GM21423 (cell line): ENCODE data around the gene MYO7A.

ENCODE experiments used
- ATAC-seq: cut with Tn5 transposase; IDR thresholded peaks from one replicate; pipeline ENCODE4 v1.9.1; 2021; ENCODE audit warnings: mild to moderate bottlenecking, moderate library complexity; ENCODE audit not compliant: unreplicated experiment

MYO7A gene

DNA sequence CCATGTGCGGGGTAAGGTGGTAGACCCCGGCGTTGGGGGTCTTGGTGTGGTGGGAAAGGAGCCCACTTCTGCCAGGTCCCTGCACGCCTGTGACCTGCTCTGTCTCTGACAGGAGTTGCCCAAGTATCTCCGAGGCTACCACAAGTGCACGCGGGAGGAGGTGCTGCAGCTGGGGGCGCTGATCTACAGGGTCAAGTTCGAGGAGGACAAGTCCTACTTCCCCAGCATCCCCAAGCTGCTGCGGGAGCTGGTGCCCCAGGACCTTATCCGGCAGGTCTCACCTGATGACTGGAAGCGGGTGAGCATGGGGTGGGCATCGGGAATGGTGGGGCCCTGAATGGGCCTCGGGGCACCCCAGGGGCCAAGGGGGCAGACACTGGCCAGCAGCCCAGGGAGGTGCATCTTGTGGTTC is 83.0 kb downstream of the MYO7A start:
- ATAC-seq = no peak

DNA sequence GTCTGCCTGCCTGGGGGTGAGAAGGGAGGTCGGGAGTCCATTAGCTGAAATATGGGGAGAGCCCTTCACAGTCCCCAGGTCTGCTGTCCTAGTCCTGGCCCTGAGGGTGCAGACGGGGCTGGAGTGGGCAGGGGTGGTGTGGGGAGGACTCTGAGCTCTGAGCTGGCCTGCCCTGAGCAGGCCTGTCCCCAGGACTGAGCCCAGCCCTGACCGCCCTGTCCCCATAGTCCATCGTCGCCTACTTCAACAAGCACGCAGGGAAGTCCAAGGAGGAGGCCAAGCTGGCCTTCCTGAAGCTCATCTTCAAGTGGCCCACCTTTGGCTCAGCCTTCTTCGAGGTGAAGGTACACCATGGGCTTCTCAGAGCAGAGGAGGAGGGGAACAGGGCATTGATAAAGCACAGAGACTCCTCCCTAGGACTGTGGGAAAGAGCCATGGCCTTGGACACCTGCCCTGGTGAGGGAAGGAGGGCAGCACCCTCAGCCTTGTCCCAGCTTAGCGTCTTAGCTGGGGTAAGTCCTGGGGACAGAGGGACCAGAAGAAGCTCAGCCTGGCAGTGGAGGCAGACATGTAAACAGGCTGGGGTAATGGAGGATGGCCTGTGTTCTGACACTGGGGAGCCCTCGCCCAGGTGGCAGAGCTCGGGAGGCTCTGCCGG is 83.7 kb downstream of the MYO7A start:
- ATAC-seq = no peak

DNA sequence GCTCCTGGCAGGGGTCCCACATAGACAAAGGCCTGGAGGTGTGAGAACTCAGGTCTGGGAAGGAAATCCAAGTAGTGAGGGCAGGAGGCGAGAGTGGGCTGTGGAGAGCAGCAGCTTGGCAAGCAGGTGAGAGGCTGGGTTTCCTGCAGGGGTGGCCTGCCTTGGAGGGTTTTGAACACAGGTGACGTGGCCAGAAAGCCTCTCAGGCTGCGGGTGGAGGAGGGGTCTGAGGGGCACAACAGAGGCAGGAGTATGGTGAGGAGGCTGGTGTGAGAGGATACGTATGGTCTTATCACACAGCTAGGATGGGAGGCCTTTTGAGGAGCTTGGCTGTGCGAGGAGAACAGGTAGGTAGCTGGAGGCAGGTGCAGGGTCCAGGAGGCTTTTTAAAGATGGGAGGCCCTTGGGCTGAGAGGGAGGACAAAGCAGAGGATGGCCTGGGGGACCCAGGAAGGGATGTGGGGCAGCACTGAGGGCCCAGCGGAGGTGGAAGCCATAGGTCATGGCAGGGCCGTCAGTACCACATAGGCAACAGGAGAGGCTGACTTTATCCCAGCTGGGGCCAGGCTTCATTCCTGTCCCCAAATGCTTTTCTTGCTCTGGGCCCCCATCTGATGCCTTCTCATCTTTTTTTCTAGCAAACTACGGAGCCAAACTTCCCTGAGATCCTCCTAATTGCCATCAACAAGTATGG is 84.4 kb downstream of the MYO7A start:
- no peak for ATAC-seq

DNA sequence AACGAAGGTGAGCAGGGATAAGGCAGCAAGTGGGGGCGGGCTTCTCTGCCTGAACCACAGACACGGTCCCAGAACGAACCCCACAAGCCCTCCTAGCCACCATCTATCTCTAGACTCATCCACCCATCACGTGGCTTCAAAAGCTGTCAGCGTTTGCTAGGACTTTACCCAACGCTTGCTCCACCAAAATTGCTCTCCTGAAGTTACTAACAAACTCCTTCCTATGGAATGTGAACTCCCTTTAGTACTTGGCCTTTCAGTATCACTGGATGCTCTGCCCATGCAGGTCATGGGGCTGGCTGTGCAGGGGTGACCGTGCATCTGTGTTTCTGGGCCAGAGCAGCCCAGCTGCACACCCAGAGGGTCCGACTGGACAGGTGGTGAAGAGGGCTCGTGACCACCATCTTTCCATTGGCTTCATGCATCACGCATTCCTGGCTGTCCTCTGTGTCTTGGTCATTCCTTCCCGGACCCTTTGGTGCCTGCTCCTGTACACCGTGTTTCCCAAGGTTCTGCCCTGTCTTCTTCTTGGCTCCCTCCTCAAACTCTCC is 85.1 kb downstream of the MYO7A start:
- no peak for ATAC-seq

DNA sequence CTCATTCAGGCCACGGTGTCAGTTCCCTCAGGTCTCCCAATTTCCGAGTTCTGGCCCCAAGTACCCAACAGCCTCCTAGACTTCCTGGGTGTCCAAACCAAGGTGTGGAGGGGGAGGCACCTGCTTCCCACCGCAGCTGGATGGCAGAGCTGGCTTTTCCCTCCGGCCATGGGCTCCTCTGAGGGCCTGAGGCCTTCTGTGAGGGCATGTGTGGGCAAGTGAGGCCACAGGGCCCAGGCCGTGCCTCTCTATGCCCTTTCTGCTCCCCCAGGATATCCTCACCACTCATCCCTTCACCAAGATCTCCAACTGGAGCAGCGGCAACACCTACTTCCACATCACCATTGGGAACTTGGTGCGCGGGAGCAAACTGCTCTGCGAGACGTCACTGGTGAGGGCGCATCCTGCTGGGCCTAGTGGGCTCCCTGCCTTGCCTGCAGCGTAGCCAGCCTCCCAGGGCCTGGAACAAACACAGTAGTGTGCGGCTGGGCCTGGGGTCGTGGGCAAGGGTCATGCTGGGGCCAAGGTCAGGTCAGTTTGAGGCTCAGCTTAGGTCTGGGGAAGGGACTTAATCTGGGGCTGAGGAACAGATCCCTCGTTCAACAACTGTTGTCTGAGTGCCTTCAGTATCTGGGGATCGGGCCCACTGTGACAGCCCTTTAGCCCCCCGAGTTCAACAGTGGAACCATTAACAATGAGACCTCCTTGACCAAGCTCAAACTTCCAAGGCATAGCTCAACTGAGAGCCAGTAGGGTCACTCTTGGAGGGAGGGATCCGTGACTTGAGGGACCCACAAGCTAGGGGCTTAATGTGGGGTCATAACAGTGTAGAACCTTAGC is 85.8 kb downstream of the MYO7A start:
- ATAC-seq = no peak

DNA sequence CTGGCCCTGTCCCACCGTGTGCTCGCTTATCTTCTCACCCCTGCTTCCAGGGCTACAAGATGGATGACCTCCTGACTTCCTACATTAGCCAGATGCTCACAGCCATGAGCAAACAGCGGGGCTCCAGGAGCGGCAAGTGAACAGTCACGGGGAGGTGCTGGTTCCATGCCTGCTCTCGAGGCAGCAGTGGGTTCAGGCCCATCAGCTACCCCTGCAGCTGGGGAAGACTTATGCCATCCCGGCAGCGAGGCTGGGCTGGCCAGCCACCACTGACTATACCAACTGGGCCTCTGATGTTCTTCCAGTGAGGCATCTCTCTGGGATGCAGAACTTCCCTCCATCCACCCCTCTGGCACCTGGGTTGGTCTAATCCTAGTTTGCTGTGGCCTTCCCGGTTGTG is 86.5 kb downstream of the MYO7A start:
- no peak for ATAC-seq

DNA sequence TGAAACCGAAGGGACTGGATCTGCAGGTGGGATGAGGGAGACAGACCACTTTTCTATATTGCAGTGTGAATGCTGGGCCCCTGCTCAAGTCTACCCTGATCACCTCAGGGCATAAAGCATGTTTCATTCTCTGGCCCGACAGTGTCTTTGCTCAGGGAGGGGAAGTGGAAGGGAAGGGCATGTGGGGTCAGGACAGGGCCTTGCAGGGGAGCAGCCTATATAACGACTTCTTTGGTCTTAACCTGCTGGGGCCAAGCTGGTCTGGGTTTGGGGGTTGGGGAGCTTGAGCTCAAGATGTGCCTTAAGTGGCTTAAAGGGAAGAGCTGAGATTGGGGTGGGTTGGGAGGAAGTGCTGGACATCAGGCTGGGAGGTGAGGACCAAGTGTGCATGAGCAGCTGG is 87.1 kb downstream of the MYO7A start:
- ATAC-seq = no peak

DNA sequence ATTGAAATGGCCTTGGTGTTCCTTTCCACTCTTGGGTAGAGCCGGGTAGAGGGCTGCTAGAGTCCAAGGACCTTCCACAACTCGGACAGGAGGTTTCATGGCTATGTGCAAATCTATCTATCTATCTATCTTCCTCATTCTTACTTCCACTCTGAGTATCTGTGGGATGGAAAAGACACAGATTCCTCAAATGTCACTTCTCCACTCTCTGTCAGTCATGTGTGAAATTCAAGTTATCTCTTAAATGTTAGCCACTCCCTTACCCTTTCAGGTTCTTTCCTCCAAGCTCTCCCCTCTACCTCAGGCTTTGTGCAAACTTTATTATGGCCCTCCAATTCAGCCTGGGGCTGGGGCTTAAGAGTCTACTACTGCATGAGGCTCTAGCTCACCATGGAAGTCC is 89.1 kb downstream of the MYO7A start:
- ATAC-seq = no peak

DNA sequence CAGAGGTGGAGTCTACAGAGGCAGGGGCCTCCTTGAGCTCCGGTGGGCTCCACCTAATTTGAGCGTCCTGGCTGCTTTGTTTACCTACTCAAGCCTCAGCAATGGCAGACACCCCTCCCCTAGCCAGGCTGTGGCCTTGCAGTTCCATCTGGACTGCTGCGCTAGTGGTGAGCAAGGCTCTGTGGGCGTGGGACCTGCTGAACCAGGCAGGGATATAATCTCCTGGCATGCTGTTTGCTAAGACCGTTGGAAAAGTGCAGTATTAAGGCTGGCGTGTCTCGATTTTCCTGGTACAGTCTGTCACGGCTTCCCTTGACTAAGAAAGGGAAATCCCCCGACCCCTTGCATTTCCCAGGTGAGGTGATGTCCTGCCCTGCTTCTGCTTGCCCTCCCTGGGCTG is 95.8 kb downstream of the MYO7A start:
- ATAC-seq = no peak

DNA sequence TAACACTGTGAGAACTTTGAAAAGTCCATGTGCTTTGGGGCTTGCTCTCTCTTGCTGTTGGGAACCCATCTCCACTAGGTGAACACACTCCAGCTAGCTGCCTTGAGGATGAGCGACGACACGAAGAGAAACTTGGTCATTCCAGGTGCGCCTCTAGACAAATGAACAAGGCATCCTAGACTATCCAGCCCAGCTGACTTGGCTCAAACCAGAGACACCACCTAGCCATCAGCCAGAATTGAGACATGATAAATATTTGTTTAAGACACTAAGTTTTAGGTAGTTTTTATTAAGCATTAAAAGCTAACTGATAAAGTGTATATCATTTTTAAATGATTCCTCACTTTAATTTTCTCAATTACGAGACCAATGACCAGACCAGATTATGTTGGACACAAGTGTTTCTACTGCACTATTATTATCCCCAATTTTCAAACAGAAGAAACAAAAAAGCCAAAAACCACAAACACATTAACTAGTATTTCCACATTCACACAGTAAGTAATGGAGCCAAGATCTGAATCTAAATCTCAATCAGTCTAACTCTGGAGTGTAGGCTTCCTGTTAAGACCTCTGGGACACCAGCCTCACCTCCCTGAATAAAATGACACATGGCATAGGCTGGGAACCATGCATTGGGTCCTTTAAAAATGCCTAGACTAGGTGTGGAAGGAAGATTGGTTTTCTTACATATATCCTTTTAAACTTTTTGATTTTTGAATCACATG is 103.0 kb downstream of the MYO7A start:
- no peak for ATAC-seq

DNA sequence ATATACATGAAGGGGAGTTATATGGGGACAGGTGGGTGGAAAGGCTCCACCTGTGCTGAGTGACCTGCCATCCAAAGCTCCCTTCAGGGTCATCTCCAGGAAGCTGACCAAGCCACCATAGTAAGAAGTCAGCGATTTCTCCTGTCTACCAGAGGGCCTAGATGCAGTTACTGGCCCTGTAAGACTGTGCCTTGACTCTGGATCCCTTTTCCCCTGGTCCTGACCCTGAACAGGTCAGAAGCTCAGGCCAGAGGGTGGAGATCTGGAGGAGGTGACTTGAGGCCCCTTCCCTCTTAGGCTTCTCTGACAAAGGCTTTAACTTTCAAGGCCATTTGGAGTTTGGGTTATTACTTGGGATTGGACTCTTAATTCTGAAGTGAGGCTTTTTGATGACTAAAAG is 103.8 kb downstream of the MYO7A start:
- no peak for ATAC-seq

DNA sequence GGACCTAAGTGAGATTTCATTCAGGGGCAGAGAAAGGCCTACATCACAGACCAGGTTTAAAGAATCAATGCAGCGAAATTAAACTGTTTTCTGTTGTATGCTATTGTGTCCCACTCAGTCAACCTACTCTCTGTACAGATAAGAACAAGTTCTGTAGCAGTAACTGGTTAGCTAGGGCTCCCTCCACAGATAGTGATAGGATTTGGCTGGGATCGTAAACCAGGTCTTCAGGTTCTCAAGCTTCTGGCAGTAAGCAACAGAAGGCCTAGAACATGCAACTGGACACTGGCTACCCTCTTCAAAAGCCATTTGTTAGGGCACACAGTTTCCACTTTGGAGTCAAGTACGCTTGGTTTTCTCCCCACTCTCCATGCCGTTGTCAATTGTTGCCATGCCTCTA is 104.2 kb downstream of the MYO7A start:
- no peak for ATAC-seq

DNA sequence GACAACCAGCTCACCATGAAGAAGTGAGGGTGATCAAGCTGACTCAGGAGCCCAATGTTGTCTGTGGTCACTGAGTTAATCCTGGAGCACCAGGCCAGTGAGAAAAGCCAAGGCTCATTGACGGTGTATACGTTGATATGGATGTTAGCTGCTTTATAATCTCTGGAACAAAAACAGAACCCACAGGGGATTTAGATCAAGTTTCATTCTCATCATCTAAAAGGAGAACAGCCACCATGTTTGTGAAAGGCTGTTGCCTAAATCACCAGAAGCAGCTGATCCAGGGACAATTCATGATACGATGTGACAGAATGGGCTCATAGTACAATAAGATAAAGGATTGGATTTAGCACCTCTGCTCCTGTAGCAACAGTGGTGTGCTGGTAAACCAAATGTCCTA is 105.0 kb downstream of the MYO7A start:
- ATAC-seq = no peak

DNA sequence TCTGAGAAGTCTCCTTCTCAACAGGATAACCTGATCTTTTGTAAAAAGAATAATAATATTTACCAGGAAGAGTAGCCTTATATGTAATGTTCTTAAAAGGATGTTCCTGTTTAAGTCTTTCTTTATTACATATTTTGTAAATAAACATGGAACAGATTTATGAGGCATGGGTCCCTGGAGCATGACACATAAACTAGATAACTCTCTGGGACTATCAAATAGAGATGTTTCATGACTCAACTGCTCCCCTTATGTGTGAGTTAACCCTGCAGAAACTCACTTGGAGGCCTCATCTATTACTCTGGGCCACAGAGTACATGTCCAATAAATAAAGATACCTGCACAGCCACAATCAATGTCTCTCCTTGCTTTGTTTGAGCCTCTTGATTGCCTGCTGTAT is 108.9 kb downstream of the MYO7A start:
- no peak for ATAC-seq

DNA sequence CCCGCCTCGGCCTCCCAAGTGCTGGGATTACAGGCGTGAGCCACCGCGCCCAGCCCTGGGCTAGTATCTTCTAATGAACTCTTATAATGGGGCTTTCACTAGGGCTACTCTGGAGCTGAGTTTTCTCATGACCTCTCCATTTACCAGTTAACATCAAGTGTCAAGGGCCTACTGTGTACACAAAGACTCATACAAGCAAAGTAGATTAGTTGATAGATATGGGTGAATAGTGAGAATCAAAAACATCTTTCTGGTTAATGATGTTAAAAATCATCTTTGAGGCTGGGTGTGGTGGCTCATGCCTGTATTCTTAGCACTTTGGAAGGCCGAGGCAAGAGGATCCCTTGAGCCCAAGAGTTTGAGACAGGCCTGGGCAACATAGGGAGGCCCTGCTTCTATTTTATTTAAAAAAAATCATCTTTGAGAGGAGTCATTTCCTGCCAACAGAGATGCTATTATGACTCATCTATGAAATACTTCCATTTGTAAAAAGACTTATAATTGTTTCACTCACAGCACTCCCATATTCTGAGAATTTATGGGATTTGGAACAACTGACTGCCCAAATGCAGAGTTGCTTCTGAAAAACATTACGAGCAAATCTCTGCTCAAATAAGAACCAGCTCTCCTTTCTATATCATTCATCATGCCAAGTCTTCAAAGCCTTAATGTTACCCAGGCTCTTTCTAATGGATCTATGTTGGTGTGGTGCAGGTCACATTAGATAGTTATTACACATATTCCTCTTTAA is 116.4 kb downstream of the MYO7A start:
- no peak for ATAC-seq

DNA sequence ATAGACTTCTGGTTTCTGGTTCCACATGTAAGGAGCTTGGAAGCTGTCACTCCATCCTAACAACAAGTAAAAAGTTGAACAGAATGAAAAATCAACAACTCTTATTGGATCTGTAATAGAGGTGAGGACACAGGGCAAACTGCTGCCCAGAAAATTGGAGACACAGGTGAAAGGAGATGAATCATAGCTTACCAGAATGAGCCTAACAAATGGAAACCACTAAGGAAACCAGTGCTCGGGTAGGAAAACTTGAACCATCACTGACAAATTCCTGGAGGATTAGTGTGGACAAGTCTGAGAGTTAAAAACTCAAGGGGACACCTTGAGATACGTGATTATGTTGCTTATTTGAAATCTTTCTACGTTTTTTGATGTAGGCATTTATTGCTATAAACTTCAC is 121.4 kb downstream of the MYO7A start:
- ATAC-seq = no peak

DNA sequence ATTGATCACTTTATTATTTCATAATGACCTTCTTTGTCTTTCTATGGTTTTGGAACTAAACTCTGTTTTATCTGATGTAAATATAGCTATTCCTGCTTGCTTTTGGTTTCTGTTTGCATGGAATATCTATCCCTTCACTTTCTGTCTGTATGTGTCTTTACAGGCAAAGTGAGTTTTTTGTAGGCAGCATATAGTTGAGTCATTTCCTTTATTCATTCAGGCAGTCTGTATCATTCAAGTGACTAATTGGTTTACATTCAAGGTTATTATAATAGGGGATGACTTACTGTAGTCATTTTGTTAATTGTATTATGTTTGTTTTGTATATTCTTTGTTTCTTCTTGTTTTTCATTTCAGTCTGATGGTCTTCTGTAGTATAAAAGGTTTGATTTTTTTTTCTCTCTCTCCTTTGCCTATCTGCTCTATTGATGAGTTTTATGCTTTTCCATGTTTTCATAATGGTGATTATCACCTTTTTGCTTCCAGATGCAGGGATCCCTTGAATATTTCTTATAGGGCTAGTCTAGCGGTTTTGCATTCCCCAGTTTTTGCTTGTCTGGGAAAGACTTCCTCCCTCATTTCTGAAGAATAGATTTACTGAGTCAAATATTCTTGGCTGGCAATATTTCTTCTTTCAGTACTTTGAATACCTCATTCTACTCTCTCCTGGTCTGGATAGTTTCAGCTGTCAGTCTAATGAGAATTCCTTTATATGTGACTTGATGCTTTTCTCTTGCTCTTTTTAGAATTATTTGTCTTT is 123.0 kb downstream of the MYO7A start:
- no peak for ATAC-seq

DNA sequence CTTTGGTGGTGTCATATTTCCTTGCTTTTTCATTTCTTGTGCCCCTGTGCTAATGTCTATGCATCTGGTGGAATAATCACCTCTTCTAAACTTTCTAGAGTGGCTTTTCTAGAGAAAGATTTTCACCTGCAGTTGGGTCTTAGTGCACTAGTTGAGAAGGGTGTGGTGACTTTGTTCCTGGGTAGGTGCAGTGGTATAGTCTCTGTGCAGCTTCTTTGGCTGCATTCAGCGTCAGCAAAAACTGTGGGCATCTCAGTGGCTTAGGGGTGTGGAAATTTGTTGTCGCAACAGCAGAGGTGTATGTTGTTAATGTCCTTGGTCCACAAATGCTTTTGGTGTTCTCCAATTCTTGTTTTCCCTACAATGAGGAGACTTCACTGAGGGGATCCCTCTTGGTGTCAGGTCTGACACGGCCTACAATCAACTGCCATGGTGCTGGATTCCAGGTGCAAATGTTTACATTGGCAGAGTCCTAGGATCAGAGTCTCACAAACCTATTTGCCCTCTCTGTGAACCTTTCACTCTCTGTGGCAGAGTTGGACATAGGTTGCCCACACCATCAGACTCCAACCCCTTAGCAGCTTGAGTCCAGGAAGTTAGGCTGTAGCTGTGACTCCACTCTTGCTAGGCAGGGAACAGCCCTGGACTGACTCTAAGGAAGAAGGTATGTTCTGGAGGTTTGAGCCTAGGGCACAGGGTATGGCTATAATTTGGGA is 124.7 kb downstream of the MYO7A start:
- ATAC-seq = no peak

DNA sequence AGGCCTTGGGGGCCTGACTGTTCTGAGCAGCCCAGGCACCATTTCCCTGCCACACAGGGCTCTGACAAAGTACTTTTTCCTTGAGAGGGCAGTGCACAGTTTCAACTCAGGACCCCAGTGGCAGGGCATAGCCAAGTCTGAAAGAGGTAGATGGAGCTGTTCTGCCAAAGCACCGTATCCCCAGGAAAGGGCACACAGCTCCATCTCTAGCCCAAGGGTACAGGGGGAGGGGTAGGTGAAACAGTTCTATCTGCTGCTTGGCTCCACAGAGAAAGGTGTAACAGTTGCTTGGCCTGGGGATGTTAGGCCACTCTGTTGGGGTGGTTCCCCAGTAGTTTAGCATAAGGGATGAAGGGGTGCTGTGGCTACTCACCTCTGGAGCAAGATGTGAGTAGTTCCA is 125.6 kb downstream of the MYO7A start:
- no peak for ATAC-seq
